NCI-H1092 (cell line): Measurements from ENCODE around the gene PLCB1.

Source experiments
- DNase-seq: peaks from one replicate; lab custom pipeline; 2025; lab: John Stamatoyannopoulos, UW

The PLCB1 gene

DNA sequence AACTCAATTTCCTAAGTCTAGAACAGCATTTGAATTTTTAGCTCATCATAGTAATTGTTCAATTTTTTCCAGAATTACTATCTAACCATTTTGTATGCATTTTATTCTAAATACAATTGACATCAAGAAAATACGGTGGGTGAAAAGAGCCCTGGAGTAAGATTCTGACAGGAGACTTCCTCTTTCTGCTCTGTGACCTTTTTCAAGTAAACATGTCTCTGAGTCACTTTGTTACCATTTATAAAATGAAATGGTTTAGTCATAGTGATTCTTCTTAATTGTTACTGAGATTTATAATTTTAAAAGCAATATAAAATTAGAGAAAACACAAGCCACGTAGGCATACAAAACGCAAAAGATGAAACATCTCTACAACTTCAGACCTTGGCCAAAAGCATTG lies 80.2 kb downstream of the PLCB1 start:
- no peak for DNase-seq

DNA sequence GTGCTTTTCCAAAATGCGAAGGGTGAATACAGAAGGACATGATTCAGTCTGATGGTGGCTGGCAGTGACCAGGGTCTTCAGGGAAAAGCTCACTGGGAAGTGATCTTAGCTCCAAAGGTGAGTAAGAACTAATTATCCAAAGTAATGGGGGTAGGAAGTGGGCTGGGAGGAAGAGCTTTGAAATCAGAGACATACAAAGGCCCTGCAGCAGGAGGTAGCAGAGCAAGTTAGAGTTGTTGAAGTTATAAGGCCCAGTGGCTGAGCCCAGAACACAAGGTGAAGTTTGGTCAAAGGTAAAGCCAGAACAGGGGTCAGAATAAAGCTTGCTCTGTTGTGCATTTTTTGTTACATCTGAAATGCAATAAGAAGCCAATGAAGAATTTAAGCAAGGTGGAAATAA lies 81.2 kb downstream of the PLCB1 start:
- no peak for DNase-seq

DNA sequence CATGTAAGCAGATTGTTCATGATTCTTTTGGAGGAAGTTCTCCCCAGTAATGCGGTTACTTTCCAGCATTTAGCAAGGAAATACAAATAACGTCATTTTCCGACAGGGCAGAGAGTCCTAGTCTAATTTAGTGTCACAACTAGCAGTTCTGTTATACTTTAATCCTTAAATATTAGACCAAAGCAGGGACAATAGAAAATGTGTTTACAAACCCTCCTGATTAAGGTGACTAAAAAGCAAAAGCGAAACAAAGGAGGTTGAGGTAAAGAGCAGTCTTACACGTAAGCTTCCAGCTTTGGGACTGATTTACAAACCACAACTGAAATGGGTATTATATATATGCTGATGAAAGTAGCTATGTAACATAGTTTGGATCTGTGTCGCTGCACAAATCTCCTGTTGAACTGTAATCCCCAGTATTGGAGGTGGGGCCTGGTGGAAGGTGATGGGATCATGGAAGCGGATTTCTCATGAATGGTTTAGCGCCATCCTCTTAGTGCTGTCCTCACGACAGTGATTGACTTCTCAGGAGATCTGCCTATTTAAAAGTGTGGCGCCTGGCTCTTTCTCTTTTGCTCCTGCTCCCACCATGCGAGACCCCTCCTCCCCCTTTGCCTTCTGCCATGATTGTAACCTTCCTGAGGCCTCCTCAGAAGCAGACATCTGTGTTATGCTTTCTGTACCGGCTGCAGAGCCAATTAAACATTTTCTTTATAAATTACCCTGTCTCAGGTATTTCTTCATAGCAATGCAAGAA lies 81.9 kb downstream of the PLCB1 start:
- no peak for DNase-seq

DNA sequence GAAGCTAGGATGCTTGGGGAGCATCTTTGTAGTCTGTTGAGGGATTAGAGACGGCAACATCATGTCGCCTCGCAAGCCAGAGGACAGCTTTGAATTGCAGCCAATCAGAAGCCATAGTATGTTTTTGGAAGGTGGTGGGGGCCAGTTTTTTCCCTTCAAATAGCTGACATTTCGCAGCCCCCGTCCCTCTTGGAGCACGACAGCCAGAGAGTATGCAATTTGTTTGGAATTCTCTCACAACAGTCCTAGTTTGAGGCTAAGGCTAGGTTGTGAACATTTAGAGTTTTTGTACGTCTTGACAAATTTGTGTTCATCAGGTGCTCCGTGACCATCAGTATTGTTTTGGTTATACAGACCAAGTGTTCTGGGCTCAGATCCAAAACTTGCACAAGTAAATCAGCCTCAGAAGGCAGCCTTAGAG lies 83.3 kb downstream of the PLCB1 start:
- DNase-seq: no peak

DNA sequence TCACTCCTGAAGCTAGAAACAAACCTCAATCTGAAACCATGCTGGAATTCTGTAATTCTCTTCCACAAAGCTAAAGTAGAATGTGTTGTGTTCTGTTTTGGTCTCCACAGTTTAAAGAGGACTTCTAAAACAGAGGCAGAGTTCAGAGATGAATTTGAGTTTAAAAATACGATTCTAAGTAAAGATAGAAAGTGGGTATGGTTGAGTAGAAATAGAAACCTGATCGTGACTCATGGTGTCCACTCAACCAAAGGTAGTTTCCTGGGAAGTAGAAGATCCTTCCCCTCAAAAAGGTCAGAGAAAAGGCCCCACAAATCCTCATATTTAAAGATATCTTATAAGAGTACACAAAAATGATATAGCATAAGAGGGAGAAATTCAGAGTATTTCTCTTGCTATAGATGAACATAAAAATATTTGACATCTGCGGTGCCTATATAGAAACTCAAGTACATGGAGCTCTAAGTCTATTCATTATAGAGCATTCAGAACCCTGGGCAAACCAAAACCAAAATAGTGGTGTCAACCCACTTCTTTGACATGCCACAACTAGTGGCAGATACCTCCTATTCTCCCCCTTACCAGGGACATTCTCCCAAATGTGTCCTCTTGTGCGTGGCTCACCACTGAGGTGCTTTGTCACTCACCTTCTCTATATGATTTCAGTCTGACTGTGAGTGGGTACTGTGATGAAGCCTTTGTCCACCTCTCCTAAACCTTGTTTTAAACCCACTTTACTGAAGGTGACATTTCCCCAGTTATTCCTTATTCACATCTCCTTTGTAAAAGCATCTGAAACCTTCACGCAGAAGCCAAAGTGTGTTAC lies 84.5 kb downstream of the PLCB1 start:
- no peak for DNase-seq

DNA sequence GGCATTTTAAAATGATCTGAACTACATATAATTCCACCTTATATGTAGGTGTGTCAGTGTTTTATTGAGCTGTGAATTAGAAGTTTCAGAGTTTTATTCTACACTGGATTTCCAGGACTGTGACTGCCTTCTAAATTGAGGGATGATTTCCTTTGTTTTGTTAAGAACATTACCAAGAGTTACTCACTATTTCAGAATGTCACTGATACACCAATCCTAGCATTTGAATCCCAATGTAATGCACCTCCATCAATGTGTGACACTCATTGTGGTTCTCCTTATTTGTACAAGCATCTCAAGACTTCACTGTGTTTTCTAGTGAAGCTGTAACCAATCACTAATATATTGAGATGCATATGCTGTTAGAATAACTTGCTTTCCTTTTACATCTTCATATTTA lies 86.8 kb downstream of the PLCB1 start:
- no peak for DNase-seq

DNA sequence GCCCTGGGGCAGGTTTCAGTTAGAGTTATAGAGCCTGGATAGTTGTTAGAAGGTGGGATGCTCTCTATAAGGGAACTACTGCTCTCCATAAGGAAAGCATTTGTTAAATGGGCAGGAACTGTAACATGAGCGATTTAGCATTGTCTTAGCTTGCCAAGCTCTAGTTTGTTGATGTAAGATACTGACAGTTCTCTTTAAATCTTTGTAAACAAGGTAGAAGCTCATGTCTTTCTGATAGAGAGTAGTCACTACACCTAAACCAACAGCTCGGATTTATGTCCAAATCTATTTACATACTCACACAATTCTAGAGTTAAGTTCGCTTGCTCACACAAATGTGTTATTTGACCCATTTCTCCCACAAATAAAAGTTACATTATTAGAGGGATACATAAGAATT lies 87.3 kb downstream of the PLCB1 start:
- no peak for DNase-seq

DNA sequence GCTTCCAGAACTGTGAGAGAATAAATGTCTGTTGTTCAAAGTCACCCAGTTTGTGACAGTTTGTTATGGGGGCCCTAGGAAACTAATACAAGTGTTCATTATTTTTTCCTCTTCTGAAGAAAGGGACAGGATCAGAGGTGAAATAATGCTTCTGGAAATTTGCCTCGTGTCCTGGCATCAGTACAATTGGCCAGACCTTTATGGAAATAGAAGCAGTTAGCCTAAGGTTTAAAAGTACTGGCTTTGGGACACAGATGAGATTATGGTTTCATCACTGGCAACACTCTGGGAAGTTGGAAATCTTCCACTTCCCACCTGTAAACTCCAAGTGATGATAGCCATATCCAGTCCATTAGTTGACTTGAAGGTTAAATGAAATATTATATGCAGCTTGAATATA lies 88.7 kb downstream of the PLCB1 start:
- no peak for DNase-seq

DNA sequence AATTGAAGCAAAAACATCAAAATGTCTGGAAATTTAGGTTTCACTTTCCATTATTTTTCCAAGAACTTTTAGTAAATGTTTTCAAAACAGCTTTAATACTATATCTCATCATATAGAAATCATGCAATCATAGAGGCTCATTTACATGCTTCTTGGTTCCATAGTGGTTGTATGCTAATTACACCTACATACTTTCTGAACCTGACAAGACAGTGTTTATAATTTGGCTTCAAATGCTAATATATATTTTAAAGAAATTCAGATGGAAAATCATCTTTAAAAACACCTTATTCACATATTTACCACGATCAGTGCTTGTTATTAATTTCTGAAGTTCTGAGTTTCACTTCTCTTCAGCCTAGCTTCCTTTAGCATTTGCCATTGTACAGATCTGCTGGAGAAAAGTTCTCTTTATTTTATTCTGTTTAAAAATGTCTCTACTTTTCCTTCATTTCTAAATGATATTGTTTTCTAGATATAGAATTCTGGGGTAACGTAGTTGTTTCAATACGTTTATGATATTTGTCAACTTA lies 89.9 kb downstream of the PLCB1 start:
- DNase-seq: no peak

DNA sequence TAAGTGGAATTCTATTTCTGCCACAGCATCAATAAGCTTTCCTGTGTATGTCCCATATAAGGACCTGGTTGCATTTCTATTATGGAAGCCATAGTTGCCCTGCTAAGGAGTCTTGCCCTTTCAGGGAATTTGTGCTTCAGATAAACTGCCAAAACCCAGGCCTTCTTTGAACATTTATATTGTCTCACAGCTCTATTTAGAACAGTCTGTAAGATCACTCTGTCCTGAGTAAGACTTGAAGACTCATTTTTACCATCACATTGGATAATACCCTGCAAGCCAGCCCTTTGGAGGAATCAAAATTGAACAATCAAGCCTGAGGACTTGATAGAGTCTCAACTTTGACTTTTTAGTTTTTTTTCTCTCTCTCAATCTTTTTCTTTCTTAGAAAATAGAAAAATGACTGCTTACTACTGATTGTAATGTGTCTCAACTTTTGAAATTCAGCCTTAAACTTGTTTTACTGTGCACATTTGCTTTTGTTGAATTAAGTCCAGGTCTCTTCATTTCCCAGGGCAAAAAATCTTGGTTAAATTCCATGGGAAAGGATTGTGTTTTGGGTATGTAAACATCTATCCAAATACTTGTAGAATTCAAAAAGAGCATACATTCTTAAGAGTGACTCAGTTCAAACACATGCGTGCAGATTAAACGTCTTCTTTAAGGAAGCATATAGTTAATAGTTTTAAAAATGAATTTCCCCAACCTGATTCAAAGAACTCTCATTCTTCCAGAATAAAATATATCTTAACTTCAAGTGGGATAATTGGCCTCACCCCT lies 91.2 kb downstream of the PLCB1 start:
- no peak for DNase-seq

DNA sequence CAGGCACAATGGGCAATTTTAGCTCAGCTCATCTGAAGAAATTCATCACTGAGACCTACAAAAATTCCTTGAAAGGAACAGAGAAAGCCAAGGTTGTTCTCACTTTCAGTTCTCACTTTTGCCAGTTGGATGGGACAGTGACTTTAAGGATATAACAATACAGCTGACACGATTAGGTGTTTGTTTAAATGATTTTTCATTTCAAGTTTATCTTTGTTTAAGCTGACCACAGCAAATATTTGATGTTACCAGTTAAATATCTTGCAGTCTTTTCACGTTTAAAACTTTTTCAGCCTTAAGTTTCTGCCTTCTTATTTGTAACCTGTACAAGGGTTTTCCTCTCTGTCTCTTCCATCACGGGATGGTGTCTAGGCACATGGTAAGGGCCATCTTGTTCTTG lies 93.6 kb downstream of the PLCB1 start:
- DNase-seq: no peak

DNA sequence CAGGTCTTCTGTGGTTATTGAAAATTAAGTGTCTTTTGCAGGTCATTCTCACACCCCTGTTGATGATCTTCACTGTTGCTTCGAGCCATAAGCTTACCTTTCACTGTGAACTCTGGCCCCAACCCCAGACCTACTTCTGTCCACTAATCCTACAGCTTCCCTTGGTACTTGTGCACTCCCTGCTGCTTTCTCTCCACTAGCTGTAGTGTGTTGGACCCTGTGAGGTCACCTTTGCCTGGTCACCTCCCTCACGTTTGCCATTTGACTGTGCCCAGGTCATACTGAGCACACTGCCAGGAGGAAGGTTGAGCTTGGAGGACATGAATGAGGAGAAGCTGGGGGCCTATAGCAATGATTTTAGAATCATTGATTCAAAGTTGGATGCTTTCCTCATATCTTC lies 94.0 kb downstream of the PLCB1 start:
- DNase-seq: no peak

DNA sequence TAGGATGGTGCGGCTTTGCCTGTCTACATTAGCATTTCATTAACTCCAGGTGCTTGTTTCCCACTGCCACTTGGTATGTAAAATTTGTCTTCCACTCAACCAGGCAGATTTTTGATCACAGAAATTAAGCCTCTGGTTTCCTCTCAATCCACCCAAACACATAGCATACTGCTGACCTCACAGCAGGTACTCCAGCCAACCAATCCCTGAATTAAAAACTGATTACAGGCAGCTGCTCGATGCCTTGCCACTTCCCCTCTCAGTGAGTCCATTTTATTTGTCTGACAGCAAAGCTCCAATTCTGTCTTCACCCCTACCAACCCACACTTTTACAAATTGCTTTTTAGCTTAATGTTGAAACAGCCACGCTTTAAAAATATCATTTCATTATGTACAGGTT lies 95.2 kb downstream of the PLCB1 start:
- no peak for DNase-seq

DNA sequence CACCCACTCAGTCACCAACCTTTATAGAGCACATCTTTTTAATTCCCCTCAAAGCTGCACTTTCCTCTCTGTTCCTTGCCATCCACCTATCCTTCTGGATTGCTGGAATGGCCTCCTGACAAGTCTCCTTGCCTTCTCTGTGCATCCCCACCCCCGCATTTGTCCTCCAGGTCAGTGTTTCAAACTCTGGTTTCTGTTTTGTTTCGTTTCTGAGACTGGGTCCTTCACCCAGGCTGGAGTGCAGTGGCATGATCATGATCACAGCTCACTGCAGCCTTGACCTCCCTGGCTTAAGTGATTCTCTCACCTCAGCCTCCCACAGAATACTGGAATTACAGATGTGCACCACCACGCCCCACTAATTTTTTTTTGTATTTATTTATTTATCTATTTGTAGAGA lies 96.2 kb downstream of the PLCB1 start:
- DNase-seq: no peak

DNA sequence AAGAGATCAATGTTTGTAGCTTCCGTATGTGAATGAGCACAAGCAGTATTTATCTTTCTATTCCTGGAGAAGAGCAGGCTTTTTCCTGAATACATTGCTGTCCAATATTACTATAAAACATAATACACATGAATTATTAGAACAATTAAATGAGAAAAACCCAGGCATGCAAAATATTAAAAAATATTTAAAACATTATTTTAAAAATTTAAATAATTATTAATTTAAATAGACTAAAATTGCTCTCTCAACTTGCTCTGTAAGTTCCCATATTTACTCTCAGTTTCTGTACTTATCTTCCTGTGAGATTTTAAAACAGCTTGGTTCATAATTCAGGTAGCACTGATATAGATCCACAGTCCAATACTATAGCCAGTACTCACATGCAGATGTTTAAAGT lies 97.0 kb downstream of the PLCB1 start:
- DNase-seq: no peak

DNA sequence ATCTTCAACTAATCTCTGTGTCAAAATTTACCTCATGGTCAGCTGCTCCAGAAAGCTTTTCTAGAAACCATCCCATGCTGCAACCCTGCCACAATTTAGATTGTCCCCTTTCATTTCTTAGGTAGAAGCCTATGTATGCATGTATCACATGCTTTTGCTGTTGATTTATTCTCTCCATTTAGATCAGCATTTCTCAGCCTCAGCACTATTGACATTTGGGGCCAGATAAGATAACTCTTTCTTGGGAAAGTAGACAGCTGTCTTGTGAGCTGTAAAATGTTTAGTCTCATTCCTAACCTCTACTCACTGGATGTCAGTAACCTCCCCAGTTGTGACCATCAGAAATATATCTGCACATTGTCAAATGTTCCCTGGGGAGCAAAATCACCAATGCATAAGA lies 99.0 kb downstream of the PLCB1 start:
- no peak for DNase-seq

DNA sequence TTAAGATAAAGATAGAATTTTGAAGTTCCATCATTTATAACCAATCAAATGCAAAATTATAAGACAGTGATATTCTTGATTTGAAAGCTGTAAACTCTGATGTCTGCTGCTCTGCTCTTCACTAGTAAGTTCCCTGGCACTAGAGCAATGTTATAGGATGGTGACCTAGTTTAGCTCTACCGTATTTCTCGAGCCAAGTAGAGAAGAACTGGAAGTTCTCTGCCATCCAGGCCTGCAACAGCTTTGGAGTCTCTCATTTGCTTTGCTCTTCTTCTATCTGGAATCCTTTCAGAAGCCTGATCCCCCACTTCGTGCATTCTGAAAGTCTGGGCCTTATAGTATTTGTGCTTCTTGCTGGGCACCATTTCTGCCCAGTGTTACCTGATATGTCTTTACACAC lies 100.3 kb downstream of the PLCB1 start:
- DNase-seq: no peak

DNA sequence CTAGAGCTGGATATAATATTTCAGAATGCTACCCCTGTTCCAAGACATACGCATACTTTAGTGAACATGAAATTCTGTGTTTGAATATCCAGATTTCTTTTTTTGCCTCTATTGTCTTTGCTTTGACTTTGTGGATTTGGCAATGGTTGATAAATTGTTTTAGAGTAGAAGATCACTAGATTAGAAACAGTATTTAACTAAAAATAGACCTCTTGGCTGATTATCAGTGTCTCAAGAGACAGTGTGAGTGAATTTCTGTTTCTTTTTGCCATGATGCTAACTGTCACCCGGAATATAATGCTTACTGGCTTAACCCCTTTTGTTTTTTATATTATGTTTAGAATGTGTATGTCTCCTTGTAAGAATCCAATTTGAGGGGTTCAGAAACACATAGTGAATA lies 102.5 kb downstream of the PLCB1 start:
- DNase-seq: no peak

DNA sequence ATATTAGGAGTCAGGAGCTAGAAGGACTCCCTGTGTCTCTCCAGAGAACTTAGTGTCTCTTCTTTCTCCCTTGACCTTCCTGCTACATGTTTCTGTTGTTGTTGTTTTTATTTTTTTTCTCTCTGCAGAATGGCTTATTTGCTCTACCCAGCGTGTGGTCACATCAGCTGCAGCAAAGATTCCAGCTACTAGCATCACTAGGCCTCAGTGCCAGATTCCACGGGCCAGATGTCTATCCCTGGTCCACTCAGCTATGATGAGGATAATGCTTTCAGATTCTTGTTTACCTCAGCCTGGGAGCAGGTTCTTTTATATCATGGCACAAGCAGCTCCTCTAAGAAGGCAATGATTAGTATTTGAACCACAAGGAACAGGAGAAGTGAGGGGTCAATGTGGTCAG lies 110.0 kb downstream of the PLCB1 start:
- no peak for DNase-seq

DNA sequence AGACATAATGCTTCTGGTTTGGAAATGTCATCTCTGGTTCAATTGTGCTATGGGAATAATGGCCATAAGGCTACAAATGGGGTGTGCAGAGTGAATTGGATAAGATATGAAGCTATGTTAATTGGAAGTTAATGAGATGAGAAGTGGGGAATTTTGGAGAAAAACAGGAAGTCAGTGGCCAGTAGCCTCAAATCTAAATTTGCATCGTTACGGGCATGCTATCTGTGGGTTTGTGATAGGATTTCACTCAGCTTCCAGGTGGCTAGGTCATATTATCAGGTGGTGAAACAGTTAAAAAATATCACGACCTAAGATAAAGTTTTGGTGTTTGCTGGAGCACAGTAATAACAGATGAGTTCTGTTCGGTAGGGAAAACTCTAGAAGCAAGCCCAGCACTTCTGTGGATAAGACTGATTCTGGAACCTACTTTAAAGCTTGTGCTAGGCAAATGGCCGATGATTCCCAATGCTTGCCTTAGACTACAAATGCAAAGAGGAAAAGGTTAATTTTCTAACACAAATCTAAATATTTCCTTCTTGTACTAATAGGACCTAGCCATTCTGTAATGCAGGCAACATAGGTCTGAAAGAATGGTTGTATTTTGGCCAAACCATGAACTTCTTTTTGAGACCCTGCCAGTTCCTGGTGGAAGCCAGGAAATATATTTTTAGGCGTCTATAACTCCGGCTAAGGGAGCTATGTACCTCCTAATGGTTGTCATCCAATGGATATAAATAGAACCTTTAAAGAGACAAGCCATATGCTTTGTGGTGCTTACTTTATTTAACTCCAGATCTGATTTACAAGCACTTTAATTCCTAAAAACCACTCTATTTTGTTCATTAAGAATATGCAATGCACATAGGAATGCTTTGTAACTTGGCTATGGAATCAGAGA lies 111.0 kb downstream of the PLCB1 start:
- DNase-seq: no peak

DNA sequence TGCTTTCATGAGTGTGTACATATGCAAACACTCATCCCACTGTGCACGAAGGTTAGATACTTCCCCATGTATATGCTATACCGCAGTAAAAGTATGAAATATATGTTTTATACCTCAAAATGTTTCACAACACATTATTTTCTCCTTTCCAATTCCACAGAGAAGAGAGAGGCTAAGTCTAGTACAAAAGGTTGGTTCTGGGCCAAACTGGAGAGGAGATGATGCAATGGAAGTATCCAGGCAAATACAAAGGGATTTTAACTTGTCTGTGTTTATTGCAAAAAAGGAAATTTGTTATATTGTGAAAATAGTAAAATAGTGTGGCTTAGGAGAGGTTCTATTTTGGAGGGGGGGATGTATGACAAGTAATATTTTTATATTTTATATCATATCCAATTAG lies 112.6 kb downstream of the PLCB1 start:
- DNase-seq: no peak

DNA sequence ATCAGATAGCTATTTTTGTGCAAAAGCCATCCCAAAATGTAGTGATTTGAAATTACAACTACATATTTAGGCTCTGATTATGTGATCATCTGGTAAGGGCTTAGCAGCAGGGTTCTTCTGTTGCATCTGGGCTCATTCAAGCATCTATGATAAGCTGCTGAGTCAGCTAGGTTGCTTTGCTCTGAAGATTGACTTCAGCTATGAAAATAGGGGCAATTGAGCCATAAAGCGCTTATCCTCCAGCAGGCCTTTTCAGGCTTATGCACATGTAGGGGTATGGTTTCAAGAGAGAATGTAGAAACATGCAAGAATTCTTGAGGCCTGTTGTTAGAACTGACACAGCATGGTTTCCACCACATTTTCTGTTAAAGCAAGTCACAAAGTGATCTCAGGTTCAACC lies 114.1 kb downstream of the PLCB1 start:
- no peak for DNase-seq
